MM.1S (cell line): ENCODE measurements around the gene NLGN1.

Experiments
- CTCF ChIP-seq: fragments of 300-600 bp; sonication (generic); IDR thresholded peaks from 2 replicates; pipeline ENCODE4 v1.5.1; 2016; ENCODE audit warnings: antibody characterized with exemption, low read length, mixed read lengths
- EZH2 ChIP-seq: fragments of 300-600 bp; sonication (generic); optimal IDR thresholded peaks from 2 replicates; pipeline ENCODE3; 2017; ENCODE audit warnings: low read depth, mild to moderate bottlenecking, antibody characterized with exemption, low read length, mixed read lengths

GRCh38 chr3:173841334-173841733, 443.8 kb downstream of the NLGN1 start:
- TF ChIP-seq CTCF: no peak
- TF ChIP-seq EZH2: no peak
